Cardiac fibroblast (primary cell): Measurements from ENCODE around the gene STKLD1.

Experiments
- DNase-seq, 2 donors: peaks; one replicate each; pipeline versions ENCODE4 v3.0.0 to v3.0.0-alpha.2; 2010; ENCODE audit warnings: low read depth in 2 of 2
- H3K4me3 ChIP-seq, 2 donors: replicated peaks in 1 of 2; 1 replicate in 1 of 2; 2 replicates in 1 of 2; pipeline ENCODE4 v1.5.1; 2011; ENCODE audit warnings: low read depth in 2 of 2, low read length in 2 of 2, mild to moderate bottlenecking in 2 of 2, moderate library complexity in 1 of 2
- CTCF ChIP-seq: IDR thresholded peaks from one replicate; pipeline ENCODE4 v1.5.1; 2011; ENCODE audit warnings: low read depth, mild to moderate bottlenecking, low read length, inconsistent platforms

STKLD1 gene

GRCh38 chr9:133362359-133363044, 13.7 kb upstream of the STKLD1 start:
- no peak for TF ChIP-seq CTCF
- no peak overlapping the region for H3K4me3 ChIP-seq
- DNase-seq: peak; percentile 34 to 42

- TF ChIP-seq CTCF: no peak
- no peak overlapping the region for H3K4me3 ChIP-seq
- DNase-seq: no peak
Measured at GRCh38 chr9:133366435-133366834, 9.7 kb upstream of the STKLD1 start.

GRCh38 chr9:133367221-133367620, 8.9 kb upstream of the STKLD1 start:
- no peak overlapping the region for H3K4me3 ChIP-seq
- no peak for DNase-seq
- no peak for TF ChIP-seq CTCF

- H3K4me3 ChIP-seq: no peak overlapping the region
- DNase-seq: no peak
- no peak for TF ChIP-seq CTCF
Measured at GRCh38 chr9:133367778-133368177, 8.4 kb upstream of the STKLD1 start.

GRCh38 chr9:133368249-133368881, 7.8 kb upstream of the STKLD1 start:
- TF ChIP-seq CTCF: no peak
- DNase-seq: peak in 1 of 2 donors; percentile 25
- H3K4me3 ChIP-seq: no peak overlapping the region

- DNase-seq: no peak
- H3K4me3 ChIP-seq: no peak overlapping the region
- no peak for TF ChIP-seq CTCF
Measured at GRCh38 chr9:133369422-133369821, 6.7 kb upstream of the STKLD1 start.

GRCh38 chr9:133369933-133370332, 6.2 kb upstream of the STKLD1 start:
- DNase-seq: no peak
- no peak overlapping the region for H3K4me3 ChIP-seq
- no peak for TF ChIP-seq CTCF
